Body of pancreas (tissue), 4 donors: ENCODE data around the gene CFAP100.

Source experiments
- POLR2A ChIP-seq, 3 donors: fragments of 450-650 bp; IDR thresholded peaks; one replicate each; pipeline ENCODE4 v1.6.1; 2016; ENCODE audit warnings: antibody characterized with exemption in 3 of 3, mild to moderate bottlenecking in 2 of 3
- TF ChIP-seq, protein P1 (sequence below), 7 experiments: fragments of 450-650 bp in 4 of 7; fragments of 200-600 bp in 3 of 7; sonication (generic) in 3 of 7; IDR thresholded peaks; one replicate each; pipeline ENCODE4 v1.5.1; 2016 to 2019; ENCODE audit warnings: antibody characterized with exemption in 7 of 7

DNA sequence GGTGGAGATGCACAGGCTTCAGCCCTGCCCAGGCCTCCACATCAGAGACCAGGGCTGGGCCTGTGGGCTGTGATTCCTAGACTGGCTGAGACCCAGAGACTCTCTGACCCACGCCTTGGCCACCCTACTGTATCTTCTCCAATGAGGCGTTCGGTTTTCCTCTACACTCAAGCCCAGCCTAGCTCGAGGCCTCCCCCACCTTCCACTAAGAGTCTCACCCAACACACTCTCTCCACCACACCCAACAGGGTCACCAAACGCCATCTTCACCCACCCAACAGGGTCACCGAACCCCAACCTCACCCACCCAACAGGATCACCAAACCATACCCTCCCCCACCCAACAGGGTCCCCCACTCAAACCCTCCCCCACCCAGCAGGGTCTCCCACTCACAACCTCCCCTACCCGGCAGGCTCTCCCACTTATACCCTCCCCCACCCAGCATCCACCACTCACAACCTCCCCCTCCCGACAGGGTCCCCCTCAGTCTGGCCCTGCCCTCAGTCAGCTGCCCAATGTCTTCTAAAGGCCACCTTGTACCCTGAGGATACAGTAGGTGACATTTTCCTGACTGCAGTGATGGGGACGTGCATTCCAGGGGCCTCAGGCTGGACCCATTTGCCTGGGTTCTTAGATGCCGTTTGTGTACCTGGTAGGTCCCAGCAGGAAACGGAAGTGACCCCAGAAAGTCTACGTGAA, 20.4 kb downstream of the CFAP100 start:
- TF ChIP-seq, protein P1, sequence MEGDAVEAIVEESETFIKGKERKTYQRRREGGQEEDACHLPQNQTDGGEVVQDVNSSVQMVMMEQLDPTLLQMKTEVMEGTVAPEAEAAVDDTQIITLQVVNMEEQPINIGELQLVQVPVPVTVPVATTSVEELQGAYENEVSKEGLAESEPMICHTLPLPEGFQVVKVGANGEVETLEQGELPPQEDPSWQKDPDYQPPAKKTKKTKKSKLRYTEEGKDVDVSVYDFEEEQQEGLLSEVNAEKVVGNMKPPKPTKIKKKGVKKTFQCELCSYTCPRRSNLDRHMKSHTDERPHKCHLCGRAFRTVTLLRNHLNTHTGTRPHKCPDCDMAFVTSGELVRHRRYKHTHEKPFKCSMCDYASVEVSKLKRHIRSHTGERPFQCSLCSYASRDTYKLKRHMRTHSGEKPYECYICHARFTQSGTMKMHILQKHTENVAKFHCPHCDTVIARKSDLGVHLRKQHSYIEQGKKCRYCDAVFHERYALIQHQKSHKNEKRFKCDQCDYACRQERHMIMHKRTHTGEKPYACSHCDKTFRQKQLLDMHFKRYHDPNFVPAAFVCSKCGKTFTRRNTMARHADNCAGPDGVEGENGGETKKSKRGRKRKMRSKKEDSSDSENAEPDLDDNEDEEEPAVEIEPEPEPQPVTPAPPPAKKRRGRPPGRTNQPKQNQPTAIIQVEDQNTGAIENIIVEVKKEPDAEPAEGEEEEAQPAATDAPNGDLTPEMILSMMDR (IDR thresholded peaks at IDR 0.05) = no peak
- TF ChIP-seq POLR2A (IDR thresholded peaks at IDR 0.05) = no peak
